Suppressor macrophage treated with lipopolysaccharide for 1 hour (primary cell): ENCODE results near the gene SFMBT1.

Source experiments
- DNase-seq, 3 donors: peaks; one replicate each; pipeline ENCODE4 v3.0.0-alpha.2; 2020 to 2022

Gene SFMBT1

DNA sequence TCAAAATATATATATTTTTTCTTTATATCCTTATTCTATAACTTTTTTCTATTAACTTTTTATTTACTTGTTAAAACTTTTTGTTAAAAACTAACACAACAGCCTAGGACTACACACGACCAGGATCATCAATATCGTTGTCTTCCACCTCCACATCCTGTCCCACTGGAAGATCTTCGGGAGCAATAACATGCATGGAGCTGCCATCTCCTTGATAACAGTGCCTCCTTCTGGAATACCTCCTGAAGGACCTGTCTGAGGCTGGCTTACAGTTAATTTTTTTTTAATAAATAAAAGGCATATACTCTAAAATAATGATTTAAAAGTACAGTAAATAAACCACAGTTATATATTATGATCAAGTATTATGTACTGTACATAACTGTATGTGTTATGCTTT, 58.9 kb downstream of the SFMBT1 start:
- DNase-seq = peak in 2 of 3 donors; percentile 17 to 22

DNA sequence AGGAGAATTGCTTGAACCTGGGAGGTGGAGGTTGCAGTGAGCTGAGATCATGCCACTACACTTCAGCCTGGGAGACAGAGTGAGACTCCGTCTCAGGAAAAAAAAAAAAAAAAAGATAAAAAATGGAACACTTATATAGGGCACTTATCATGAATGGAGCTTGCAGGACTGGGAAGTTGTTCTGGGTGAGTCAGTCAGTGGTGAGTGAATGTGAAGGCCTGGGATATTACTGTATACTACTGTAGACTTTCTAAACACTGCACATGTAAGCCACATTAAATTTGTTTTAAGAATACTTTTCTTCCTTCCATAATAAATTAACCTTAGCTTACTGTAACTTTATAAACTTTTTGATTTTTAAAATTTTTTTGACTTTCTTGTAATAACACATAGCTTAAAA, 59.8 kb downstream of the SFMBT1 start:
- peak; percentile 24 to 32 (median 28) for DNase-seq

DNA sequence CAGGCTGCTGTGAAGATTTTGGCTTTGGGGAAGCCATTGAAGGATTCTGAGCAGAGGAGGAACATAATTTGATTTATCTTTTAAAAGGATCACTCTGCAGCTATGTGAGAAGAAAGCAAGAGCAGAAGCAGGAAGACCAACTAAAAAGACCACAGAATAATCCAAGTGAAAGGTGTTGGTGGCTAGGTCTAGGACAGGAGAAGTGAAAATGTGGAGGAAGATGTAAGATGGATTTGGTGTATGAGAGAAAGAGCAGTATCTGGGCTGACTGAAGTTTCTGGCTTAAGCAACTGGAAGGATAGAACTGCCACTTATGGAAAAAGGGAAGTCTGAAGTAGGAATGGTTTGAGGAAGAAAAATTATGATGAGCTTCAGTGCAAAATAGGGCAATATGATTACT, 62.0 kb downstream of the SFMBT1 start:
- DNase-seq = peak; percentile 18 to 45 (median 38)

- DNase-seq = peak; percentile 57 to 60 (median 58)
Measured at GRCh38 chr3:52983336-52983807, 62.5 kb downstream of the SFMBT1 start.

- no peak for DNase-seq
Measured at GRCh38 chr3:52982839-52983238, 63.0 kb downstream of the SFMBT1 start.

DNA sequence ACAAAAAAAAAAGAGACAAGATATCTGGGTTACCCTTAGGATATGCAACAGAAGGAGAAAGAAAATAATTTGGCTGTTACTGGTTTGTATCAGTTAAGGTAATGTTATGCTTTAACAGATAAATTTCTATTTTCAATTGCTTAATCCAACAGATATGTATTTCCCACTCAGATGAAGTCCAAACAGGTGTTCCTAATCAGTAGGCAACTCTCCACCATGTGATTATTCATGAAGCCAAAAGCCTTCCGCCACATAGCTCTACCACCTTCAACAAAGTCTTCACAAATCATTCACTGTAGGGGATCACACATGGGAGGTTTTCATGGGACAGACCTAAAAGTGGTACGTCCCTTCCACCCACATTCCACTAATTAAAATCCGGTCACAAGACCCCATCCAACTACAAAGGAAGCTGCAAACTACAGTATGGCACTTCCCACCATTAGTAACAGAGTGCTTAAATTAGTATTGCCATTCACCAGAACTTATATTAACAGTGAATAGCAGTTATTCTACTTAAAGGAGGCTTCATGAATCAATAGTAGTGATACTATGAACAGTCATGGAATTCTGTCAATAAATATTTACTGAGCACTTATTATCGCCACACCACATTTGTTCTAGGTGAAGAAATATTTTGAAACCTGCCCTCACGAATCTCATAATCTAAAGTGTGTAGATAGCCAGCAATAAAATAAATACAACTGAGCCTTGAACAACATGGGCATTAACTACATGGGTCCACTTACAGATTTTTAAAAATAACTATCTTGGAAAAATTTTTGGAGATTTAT, 66.5 kb downstream of the SFMBT1 start:
- DNase-seq = no peak

GRCh38 chr3:52978109-52978754, 67.6 kb downstream of the SFMBT1 start:
- no peak for DNase-seq

GRCh38 chr3:52973806-52974205, 72.1 kb downstream of the SFMBT1 start:
- peak in 1 of 3 donors; percentile 27 for DNase-seq

DNA sequence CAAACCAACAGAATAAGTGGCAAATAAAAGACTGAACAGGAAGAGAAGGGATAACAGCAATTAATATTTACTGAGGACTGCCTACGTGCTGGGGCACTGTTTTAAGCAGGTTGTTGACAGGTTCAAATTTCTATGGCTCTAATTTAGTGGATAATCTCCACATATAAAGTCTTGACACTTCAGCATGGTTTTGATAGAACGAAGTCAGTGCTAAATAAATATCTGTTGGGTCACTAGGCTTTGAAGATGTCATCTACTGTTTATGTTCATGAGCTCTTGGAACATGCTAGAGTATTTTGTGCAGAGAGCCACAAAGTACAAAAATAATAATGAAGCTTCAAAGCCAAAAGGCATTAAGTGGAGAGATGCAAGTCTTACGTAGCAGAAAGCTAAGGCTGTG, 74.0 kb downstream of the SFMBT1 start:
- DNase-seq = no peak

- DNase-seq = no peak
Measured at GRCh38 chr3:52967398-52967797, 78.5 kb downstream of the SFMBT1 start.

- DNase-seq = no peak
Measured at GRCh38 chr3:52962160-52962559, 83.7 kb downstream of the SFMBT1 start.

GRCh38 chr3:52959773-52960172, 86.1 kb downstream of the SFMBT1 start:
- DNase-seq = no peak

DNA sequence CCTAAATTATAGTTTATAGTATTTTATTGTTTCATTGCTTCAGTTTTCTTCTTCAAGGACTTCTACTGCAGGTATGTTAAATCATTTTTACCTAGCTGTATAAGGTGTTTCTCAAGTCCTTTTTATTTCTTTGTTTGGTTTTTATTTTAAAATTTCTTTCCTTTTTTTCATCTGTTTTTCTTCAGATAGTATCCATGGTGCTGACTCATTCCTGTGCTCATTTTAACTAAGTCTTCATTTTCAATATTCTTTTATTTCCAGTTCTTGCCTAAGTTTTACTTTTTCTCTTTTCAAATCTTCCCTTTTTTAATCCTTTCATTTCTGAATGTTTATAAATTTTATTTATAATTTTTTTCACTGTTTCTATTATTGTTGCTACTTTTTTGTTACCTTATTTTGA, 106.3 kb downstream of the SFMBT1 start:
- DNase-seq = no peak

GRCh38 chr3:52934630-52935530, 111.0 kb downstream of the SFMBT1 start:
- peak; percentile 65 to 73 (median 71) for DNase-seq

DNA sequence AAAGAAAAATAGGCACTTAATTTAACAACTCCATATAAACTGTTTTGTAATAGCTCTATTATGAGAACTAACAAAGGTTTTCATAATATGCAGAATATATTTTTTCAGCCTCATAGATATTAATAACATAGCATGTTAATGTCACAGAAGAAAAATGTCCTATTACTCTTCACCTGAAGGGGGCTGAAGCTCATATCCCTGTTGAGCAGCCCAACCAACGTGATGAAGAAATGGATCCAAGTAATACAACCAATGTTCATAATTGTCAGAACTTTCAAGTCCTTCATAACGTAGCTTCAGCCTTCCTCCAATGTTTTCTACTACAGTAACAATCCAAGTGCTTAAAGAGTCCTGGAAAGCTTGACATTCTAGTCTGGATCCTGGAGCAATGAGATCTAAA, 114.0 kb downstream of the SFMBT1 start:
- no peak for DNase-seq

DNA sequence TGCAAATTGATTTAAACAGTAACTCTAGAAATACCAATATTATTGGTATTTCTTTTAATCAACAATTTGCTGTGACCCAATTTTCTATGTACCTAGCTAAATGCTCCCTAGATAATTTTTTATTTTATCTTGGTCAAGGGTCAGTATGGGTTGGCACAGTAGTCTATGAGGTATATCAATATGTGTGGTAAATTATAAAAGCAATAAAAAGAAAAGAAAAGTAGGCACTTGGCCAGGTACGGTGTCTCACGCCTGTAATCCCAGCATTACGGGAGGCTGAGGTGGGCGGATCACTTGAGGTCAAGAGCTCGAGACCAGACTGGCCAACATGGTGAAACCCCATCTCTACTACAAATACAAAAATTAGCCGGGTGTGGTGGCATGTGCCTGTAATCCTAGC, 114.5 kb downstream of the SFMBT1 start:
- no peak for DNase-seq

GRCh38 chr3:52930748-52931147, 115.1 kb downstream of the SFMBT1 start:
- no peak for DNase-seq

- DNase-seq = no peak
Measured at GRCh38 chr3:52926554-52926953, 119.3 kb downstream of the SFMBT1 start.

DNA sequence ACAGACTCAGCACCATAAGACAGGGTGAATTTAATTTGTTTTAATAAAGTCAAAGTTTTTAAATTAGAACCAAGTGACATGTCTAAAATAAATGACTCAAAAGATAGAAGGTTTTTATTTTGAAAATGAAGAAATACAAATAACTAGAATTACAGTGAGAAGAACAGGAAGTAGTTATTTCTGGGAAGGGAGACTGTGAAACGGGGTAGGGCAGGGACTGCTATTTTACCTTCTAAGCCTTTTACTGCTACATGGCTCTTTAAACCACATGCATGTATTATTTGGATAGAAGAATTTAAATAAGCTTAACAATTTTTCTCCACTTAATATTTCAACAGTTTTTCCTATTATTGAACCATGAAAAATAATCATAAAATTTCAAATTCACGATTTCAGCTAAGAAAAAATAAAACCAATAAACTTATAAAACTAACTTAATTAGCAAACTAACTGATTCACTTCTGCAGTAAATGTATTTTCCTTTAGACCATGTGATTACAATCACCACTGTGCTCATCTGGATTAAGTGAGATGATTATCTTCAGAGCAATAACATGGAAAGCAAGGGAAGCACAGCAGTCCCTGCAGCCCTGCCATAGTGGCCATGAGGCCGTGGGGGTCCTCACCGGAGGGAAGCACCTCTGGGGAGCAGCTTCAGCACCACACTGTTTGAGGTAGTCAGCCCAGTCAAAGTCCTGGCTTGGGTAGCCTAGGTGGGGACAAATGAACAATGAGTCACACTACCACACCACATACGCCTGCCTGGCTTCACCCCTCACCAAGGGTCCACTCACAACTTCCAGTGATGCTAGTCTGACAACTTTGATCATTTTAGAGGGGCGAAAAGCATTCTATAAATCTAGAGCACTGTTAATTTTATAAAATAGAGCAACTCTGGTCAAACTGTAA, 120.2 kb downstream of the SFMBT1 start:
- DNase-seq = peak in 1 of 3 donors; percentile 37

DNA sequence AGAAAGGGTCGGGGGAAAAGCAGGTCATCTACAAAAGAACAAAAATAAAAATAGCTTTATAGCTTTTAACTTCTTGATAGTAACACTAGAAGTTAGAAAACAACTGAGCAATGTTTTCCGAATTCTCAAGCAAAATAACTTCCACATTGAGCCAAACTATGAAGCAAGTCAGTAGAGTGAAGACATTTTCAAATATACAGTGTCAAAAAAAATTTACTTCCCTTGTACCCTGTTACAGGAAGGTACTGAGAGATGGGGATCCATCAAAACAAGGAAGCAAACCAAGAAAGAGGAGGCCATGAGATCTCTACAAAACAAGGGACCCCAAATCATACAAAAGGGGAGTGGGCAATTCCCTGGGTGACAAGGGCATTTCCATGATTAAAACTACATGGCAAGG, 121.9 kb downstream of the SFMBT1 start:
- peak in 2 of 3 donors; percentile 22 to 25 for DNase-seq

- peak; percentile 33 to 68 (median 52) for DNase-seq
Measured at GRCh38 chr3:52920841-52921240, 125.0 kb downstream of the SFMBT1 start.

- no peak for DNase-seq
Measured at GRCh38 chr3:52917044-52917443, 128.8 kb downstream of the SFMBT1 start.
